H54 (cell line): Measurements from ENCODE around the gene RIMS4.
A peak's percentile ranks its signal among the peaks of the same experiment; 100 is the strongest.

ENCODE experiments used
- DNase-seq: peaks from one replicate; pipeline ENCODE4 v3.0.0; 2011; ENCODE audit warnings: low spot score, mixed read lengths; ENCODE audit not compliant: insufficient read length
- FAIRE-seq: peaks from 3 replicates; lab custom pipeline; 2011; peaks lifted over from hg19 to GRCh38; lab: Jason Lieb, UNC
- POLR2A ChIP-seq: IDR thresholded peaks from 2 replicates; pipeline ENCODE4 v1.6.1; 2011; ENCODE audit warnings: low read depth, mild to moderate bottlenecking, low read length

The RIMS4 gene

DNA sequence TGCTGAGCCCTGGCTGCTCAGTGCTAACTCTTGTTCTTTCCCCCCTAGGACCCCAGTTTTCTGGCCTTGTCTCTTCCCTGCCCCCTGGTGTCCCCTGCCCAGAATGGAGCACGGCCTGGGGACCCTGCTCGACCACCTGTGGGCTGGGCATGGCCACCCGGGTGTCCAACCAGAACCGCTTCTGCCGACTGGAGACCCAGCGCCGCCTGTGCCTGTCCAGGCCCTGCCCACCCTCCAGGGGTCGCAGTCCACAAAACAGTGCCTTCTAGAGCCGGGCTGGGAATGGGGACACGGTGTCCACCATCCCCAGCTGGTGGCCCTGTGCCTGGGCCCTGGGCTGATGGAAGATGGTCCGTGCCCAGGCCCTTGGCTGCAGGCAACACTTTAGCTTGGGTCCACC is 83.3 kb downstream of the RIMS4 start:
- FAIRE-seq: no peak
- no peak for TF ChIP-seq POLR2A
- no peak for DNase-seq

DNA sequence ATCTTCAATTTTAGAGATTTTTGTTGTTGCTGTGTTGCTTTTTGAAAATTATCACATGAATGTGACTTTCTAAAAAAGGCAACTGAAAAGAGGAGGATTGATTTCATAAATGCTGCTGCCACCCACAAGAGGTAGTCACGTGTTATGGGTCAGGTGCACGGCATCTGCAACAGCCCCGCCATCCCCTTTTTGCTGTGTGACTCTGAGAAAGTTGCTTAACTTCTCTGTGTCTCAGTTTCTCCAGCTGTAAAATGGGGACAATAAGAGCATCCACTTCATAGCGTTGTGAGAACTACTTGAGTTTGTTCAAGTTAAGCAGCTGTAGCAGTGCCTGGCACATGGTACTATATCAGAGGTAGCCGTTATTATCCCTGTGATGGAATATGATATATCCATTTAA is 84.5 kb downstream of the RIMS4 start:
- TF ChIP-seq POLR2A: no peak
- DNase-seq (no peak), FAIRE-seq (no peak)

DNA sequence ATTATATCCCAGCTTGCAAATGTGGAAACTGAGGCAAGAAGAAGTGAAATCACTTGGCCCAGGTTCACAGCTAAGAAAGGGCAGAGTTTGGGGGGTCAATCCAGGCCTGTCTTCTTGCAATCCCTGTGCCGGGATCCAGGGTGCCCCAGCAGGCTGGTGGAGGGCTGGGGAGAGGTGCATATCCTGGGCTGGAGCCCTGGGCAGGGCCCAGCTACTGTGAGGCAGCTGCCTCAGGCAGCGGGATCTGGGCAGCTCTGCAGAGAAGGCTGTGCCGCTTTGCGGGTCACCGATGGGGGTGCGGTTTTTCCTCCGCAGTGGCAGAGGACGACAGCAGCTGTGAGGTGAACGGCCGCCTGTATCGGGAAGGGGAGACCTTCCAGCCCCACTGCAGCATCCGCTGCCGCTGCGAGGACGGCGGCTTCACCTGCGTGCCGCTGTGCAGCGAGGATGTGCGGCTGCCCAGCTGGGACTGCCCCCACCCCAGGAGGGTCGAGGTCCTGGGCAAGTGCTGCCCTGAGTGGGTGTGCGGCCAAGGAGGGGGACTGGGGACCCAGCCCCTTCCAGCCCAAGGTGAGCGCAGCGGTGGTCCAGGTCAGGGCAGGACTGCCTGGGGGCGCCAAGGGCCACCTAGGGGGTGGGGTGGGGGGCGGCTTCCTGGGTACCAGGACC is 85.8 kb downstream of the RIMS4 start:
- DNase-seq (no peak), FAIRE-seq (no peak)
- TF ChIP-seq POLR2A: no peak

DNA sequence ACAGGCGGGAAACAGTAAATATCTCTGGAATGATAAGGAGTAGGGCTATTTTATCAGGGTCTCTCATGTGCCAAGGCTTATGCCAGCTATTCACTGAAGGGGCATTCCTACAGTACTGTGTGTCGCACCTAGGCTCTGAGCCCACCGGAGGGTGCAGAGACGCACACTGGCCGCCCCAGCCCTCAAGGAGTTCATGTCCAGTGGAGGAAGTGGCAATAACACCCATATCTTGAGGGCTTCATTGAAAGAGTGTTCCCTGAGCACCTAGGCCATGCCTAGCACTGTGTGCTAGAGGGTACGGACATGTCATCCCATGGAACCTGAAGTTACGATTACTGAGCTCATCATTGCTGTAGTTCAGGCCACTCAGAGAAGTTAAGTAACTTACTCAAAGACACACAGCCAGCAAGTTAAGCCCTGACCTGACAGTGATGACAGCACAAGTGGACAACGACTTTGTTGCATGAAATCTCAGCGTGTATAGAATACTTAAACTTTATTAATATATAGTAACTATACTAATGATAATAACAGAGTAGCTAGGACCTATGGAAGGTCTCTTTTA is 86.5 kb downstream of the RIMS4 start:
- DNase-seq: no peak
- no peak for FAIRE-seq
- TF ChIP-seq POLR2A: no peak

DNA sequence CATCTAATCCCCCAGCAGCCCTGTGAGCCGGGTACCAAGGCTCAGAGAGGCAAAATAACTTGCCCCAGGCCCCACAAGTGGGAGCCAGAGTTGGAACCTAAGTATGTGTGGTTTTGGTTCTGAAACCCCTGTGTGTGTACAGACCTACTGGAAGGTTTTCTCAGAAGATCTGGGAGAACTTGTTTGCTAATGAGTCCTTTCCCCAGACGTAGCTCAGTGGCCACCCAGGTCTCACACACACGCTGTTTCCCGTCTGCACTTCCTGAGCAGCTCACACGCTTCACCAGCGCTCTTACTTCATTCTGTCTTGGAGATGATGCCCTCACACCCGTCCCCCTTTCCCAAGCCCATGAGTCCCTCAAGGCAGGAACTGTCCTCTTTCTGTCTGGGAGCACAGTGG is 87.0 kb downstream of the RIMS4 start:
- FAIRE-seq (no peak), DNase-seq (no peak)
- TF ChIP-seq POLR2A: no peak

DNA sequence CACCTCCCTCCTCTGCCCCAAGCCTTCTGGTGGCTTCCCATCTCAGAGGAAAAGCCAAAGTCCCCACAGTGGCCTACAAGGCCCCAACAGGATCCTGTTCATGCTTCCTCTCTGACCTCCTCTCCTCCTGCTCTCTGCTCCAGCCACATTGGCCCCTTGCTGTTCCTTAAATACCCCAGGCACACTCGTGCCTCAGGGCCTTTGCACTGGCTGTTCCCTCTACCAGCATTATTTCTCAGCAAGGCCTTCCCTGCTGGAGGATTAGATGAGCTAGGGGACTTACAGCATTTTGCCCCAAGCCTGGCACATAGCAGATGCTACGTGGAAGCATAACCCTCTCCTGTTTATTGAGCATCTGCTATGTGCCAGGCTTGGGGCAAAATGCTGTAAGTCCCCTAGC is 87.4 kb downstream of the RIMS4 start:
- FAIRE-seq (no peak), DNase-seq (no peak)
- no peak for TF ChIP-seq POLR2A

DNA sequence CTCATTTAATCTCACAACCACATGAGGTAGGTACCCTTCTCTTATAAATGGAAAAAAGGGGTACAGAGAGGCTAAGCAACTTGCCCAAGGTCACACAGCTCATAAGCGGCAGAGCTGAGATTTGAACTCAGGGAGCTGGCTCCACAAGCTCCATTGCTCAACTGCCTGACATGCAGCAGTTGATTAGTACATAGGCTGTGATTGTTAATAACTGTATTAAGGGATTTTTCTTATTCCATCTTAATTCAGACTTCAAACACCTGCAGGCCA is 88.6 kb downstream of the RIMS4 start:
- no peak for DNase-seq
- no peak for TF ChIP-seq POLR2A
- no peak for FAIRE-seq

DNA sequence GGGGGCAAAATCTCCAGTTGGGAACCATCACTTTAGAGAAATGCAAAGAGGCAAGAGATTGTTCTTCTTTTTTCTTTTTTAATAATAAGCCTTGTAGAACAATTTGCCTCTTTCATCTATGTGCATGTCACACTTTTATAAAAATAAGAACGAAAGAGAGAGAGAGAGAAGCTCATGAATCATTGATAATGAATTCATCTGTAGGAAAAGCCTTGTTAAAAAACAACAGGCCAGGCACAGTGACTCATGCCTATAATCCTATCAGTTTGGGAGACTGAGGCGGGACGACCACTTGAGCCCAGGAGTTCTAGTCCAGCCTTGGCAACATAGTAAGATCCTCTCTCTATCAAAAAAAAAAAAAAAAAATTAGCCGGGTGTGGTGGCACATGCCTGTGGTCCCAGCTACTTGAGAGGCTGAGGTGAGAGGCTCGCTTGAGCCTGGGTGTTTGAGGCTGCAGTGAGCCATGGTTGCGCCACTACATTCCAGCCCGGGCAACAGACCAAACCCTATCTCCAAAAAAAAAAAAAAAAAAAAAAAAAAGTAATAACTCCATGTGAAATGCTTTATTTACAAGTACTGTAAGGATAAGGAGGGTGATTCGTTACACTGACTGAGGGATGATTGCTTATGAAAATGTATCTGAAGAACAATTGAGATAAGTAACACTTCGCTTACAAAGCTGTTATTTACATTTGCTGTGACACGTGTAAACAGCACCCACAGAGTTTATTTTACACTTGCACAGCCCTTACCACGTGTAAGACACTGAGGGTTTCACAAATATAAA is 89.2 kb downstream of the RIMS4 start:
- FAIRE-seq: no peak
- no peak for TF ChIP-seq POLR2A

DNA sequence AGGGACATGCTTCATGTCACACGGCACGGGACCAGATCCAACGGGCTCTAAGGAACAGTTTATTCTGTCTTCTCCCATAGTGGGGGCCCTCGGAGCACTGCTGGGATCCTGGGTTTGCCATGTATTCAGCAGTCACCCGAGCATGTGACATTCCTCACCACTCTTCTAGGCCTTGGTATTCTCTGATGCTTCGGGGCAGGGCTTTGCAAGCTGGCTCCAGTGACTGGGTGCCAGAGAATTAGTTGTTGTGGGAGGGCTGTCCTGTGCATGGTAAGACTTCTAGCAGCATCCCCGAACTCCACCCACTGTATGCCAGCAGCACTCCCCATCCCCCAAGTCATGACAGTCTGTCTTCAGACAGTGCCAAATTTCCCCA is 89.7 kb downstream of the RIMS4 start:
- peak; percentile 89 for DNase-seq
- peak; percentile 61 for FAIRE-seq
- no peak for TF ChIP-seq POLR2A

More for the DNA sequence above, 89.2 kb downstream of the RIMS4 start:
- no peak for DNase-seq

DNA sequence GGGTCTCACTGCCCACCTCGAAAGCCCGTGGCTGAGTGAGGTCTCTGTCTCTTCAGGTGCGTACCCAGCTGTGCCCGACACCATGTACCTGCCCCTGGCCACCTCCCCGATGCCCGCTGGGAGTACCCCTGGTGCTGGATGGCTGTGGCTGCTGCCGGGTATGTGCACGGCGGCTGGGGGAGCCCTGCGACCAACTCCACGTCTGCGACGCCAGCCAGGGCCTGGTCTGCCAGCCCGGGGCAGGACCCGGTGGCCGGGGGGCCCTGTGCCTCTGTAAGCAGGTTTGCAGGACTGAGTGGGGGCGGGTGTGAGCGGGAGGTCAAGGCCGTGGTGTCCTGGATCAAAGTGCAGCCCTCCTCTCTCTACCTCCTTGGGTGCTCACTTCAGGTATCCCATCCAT is 90.5 kb downstream of the RIMS4 start:
- no peak for DNase-seq
- no peak for TF ChIP-seq POLR2A
- no peak for FAIRE-seq

DNA sequence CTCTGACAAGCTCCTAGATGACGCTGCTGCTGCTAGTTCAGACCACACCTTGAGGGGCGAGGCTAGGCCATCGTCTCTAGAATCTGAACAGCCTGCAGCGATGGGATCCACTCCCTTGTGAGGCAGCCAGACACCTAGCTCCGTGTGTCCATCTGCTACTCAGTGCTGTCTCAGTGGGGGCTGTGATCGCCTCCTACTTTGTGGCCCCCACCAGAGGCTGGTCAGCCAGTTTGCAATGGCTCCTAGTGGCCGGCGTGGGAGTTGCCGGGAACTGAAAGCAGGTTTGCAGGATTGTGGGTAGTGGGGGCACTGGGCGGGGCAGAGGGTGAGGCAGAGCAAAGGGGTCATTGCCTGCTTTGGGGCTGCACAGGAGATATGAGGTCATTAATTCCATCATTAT is 92.4 kb downstream of the RIMS4 start:
- DNase-seq (no peak), FAIRE-seq (no peak)
- TF ChIP-seq POLR2A: no peak

DNA sequence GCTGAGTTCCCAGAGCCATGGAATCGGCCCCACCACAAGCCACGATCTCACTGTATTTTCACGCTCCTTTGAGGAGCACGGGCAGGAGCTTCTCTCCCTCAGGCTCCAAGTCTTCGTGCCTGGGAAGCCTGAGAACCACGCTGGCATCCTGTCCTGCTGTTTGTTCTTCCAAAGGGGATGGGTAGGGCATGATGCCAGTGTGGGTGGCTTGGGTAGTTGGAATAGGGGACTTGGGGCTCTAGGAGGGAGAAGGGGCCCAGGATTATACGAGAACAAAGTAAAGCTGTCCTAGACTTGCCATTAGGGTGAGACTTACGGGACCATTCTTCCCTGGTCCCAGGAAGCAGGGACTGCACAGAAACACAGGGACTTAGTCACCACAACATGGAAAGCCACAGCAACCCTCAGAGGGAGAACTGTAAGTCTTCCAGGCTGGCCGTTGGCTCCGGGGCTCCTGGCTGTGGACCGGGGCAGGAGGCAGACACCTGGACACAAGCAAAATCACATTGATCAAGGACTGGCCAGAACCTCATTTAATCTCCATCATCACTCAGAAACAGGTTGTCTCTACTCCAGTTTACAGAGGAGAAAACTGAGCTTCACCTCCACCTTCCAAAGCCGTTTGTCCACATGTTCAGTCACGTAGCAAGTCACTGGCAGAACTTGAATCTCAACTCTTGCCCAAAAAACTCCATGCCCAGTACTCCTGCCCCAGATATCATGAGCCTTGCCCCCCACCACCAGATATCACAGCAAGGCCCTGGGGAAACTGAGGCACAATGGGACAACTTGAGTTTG is 93.8 kb downstream of the RIMS4 start:
- no peak for FAIRE-seq
- TF ChIP-seq POLR2A: no peak
- DNase-seq: no peak

DNA sequence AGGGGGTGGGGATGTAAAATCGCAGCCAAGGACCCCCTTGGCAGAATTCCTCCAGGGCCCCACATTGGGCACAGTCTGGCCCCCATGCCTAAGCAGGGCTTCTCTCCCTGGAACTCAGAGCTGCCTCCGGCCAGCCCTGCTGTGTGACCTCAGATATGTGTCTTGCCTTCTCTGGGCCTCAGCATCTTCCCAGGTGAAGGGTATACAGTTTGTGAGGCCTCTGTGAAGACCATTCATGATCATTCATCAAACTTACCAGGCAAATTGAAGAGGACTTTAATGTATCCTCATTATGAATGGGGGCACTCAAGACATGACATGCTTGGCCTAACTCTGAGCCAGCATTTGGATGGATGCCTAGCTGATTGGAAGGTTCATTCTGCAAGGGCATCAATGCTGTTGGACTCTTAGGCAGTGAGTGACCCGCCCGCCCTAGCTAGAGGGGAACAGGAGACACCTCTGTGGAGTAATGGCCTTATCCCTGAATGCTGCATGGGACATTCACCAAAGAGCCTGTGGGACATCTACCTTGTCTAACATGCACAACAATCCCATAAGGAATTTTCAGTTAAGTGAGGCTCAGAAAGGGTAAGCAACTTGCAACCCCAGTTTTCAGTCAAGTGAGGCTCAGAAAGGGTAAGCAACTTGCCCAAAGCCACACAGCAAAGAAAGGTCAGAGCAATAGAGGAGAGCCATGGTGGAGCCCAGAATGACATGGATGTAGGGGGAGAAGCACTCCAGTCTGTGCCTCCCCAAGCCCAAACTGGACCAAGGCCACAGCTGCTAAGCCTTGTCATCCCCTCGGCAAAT is 94.6 kb downstream of the RIMS4 start:
- FAIRE-seq (no peak), DNase-seq (no peak)
- TF ChIP-seq POLR2A: no peak

DNA sequence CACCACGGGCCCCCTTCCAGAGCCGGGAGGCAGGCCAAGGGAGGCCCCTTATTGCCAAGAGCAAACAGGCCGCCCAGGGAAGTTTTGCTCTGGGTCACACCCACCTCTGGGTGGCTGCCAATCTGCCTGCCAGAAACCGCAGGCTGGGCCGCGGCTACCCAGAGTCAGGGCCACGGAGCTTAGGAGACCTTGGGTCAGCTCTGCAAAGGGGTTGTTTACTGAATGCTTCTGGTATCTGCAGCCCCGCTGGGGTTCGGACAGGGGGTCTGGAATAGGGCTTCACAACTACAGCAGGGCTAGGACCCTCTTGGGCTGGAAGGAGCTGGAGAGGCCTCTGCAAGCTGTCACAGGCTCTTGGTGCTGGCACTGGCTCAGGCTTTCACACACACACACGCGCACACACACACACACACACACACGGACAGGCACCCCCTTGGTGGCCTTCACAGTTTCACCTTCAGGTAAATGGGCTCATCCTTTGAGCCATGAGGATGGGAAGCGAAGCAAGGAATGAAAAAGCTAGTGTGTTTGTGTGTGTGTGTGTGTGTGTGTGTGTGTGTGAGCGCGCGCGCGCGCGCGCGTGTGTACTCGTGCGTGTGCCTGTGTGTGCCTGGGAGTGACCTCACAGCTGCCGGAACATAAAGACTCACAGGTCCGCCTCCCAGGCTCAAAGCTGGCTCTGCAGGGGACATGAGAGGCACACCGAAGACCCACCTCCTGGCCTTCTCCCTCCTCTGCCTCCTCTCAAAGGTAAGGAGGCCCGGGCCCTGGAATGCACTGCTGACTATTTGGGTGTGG is 95.4 kb downstream of the RIMS4 start, which contains the start of gene CCN5:
Gene CCN5 (plus strand): TSS at position 669 of the 798 bp plus-strand sequence. CDS start 22 bp downstream, at position 691.
- TF ChIP-seq POLR2A: no peak
- FAIRE-seq (no peak), DNase-seq (peak; percentile 79)
